Cardiac fibroblast (primary cell): ENCODE results near the gene NT5C3B.

ENCODE experiments used
- DNase-seq, 2 donors: peaks; one replicate each; pipeline versions ENCODE4 v3.0.0 to v3.0.0-alpha.2; 2010; ENCODE audit warnings: low read depth in 2 of 2
- H3K4me3 ChIP-seq, 2 donors: replicated peaks in 1 of 2; 1 replicate in 1 of 2; 2 replicates in 1 of 2; pipeline ENCODE4 v1.5.1; 2011; ENCODE audit warnings: low read depth in 2 of 2, low read length in 2 of 2, mild to moderate bottlenecking in 2 of 2, moderate library complexity in 1 of 2
- CTCF ChIP-seq: IDR thresholded peaks from one replicate; pipeline ENCODE4 v1.5.1; 2011; ENCODE audit warnings: low read depth, mild to moderate bottlenecking, low read length, inconsistent platforms

Gene NT5C3B

GRCh38 chr17:41823141-41823524, 12.9 kb downstream of the NT5C3B start:
- no peak overlapping the region for H3K4me3 ChIP-seq
- DNase-seq: no peak
- no peak for TF ChIP-seq CTCF

DNA sequence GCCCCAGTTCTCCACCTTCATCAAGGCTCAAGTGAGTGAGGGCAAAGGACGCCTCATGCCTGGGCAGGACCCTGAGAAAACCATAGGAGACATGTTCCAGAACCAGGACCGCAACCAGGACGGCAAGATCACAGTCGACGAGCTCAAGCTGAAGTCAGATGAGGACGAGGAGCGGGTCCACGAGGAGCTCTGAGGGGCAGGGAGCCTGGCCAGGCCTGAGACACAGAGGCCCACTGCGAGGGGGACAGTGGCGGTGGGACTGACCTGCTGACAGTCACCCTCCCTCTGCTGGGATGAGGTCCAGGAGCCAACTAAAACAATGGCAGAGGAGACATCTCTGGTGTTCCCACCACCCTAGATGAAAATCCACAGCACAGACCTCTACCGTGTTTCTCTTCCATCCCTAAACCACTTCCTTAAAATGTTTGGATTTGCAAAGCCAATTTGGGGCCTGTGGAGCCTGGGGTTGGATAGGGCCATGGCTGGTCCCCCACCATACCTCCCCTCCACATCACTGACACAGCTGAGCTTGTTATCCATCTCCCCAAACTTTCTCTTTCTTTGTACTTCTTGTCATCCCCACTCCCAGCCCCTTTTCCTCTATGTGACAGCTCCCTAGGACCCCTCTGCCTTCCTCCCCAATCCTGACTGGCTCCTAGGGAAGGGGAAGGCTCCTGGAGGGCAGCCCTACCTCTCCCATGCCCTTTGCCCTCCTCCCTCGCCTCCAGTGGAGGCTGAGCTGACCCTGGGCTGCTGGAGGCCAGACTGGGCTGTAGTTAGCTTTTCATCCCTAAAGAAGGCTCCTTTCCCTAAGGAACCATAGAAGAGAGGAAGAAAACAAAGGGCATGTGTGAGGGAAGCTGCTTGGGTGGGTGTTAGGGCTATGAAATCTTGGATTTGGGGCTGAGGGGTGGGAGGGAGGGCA, 13.6 kb downstream of the NT5C3B start:
- DNase-seq: no peak
- TF ChIP-seq CTCF: no peak
- no peak overlapping the region for H3K4me3 ChIP-seq

GRCh38 chr17:41821776-41822175, 14.3 kb downstream of the NT5C3B start:
- no peak for DNase-seq
- no peak for TF ChIP-seq CTCF
- H3K4me3 ChIP-seq: no peak overlapping the region

- TF ChIP-seq CTCF: no peak
- no peak overlapping the region for H3K4me3 ChIP-seq
- DNase-seq: no peak
Measured at GRCh38 chr17:41818024-41818423, 18.0 kb downstream of the NT5C3B start.

DNA sequence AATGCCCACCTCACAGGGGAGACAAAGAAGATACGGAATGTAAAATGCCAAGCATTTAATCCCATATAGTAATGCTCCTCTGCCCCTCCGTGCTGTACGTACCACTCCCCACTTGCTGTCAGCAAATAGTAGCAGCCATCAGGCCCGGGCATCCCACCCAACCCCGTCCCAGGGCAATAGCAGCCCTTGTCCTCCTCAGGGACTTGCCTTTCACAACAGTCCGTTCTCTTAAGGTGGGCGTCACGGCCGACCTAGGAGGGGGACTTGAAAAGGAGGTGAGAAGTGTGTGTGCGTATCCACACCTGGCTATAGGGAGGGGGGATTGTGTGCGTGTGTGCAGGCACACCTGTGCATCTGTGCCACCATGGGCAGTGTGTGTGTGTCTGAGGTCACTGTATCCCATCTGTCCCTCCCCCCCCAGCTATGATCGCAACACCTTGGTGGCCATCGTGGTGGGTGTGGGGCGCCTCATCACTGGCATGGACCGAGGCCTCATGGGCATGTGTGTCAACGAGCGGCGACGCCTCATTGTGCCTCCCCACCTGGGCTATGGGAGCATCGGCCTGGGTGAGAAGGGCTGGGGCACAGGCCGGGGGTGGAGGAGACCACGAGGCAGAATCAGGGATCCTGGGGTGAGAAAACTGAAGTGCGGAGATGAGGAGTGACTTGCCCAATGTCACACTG, 19.3 kb downstream of the NT5C3B start:
- TF ChIP-seq CTCF: no peak

GRCh38 chr17:41814195-41814594, 21.8 kb downstream of the NT5C3B start:
- TF ChIP-seq CTCF: no peak
- peak overlapping the region; percentile 77 to 82 for H3K4me3 ChIP-seq
- DNase-seq: peak; percentile 31 to 49

More for the DNA sequence above, 19.3 kb downstream of the NT5C3B start:
- no peak for DNase-seq
- H3K4me3 ChIP-seq: no peak overlapping the region
